IMR-90 (cell line): ENCODE results near the gene BTBD1. TPM values are rescaled to one million over a fixed set of nuclear protein-coding genes. Genes with fewer than 3 reads are reported as not detected.

Experiments used
- ATAC-seq: fragments of 200-7000 bp; cut with Tn5 transposase; 2 replicates; pipeline ENCODE4 v1.9.1; 2020; ENCODE audit warnings: low read depth, mild to moderate bottlenecking, moderate library complexity
- BruUV-seq: library from RNA; stranded (reverse); fragments of 400-500 nt; replicated peaks from 2 replicates; lab custom pipeline; 2021; lab: Mats Ljungman, UMichigan
- CTCF ChIA-PET: fragments of 300-600 bp; formaldehyde crosslinking; extraction: SDS; loops from one replicate; lab custom pipeline; 2021; ENCODE audit warnings: antibody characterized with exemption; lab: Yijun Ruan, JAX
- POLR2A ChIA-PET: fragments of 300-600 bp; sonication (Branson Sonifier 250); formaldehyde crosslinking; loops from one replicate; lab custom pipeline; 2022; ENCODE audit warnings: antibody characterized with exemption; ENCODE audit not compliant: unreplicated experiment; lab: Charles Lee
- DNase-seq: peaks from one replicate; pipeline ENCODE4 v3.0.0; 2013
- H2AFZ ChIP-seq: replicated peaks from 2 replicates; pipeline ENCODE3; 2013; ENCODE audit warnings: low read length, mild to moderate bottlenecking; ENCODE audit not compliant: poor library complexity
- H2AK5ac ChIP-seq: 2 replicates; pipeline ENCODE4 v1.6.1; 2013; ENCODE audit warnings: low read depth, low read length, inconsistent platforms
- H2AK9ac ChIP-seq: replicated peaks from 2 replicates; pipeline ENCODE3; 2013; ENCODE audit warnings: mild to moderate bottlenecking, low read depth, low read length, moderate library complexity; ENCODE audit not compliant: poor library complexity
- H2BK120ac ChIP-seq: 2 replicates; pipeline ENCODE4 v1.6.1; 2013; ENCODE audit warnings: low read depth, low read length, inconsistent platforms
- H2BK15ac ChIP-seq: 3 replicates; pipeline ENCODE4 v1.6.1; 2013; ENCODE audit warnings: low read depth, low read length, inconsistent platforms
- H2BK20ac ChIP-seq: 2 replicates; pipeline ENCODE4 v1.6.1; 2013; ENCODE audit warnings: low read depth, mild to moderate bottlenecking, inconsistent platforms, low read length, moderate library complexity
- H2BK5ac ChIP-seq: 2 replicates; pipeline ENCODE4 v1.6.1; 2013; ENCODE audit warnings: mild to moderate bottlenecking, low read depth, low read length, inconsistent platforms; ENCODE audit not compliant: poor library complexity, severe bottlenecking
- H3K14ac ChIP-seq: replicated peaks from 2 replicates; pipeline ENCODE4 v1.6.1; 2013; ENCODE audit warnings: low read depth, low read length, inconsistent platforms
- H3K18ac ChIP-seq: 2 replicates; pipeline ENCODE4 v1.6.1; 2013; ENCODE audit warnings: low read depth, low read length, control low read depth
- H3K23ac ChIP-seq: 2 replicates; pipeline ENCODE4 v1.6.1; 2013; ENCODE audit warnings: low read depth, low read length, inconsistent platforms
- H3K27ac ChIP-seq: 2 replicates; pipeline ENCODE4 v1.5.1; 2013; ENCODE audit warnings: mild to moderate bottlenecking, control low read depth, low read length; ENCODE audit not compliant: insufficient read depth
- H3K27me3 ChIP-seq: 2 replicates; pipeline ENCODE4 v1.6.1; 2013; ENCODE audit warnings: low read length; ENCODE audit not compliant: control insufficient read depth, insufficient read depth
- H3K36me3 ChIP-seq: 2 replicates; pipeline ENCODE4 v1.6.1; 2013; ENCODE audit warnings: low read length, mixed read lengths; ENCODE audit not compliant: control insufficient read depth, insufficient read depth
- H3K4ac ChIP-seq: 2 replicates; pipeline ENCODE4 v1.6.1; 2013; ENCODE audit warnings: low read depth, low read length, inconsistent platforms
- H3K4me1 ChIP-seq: 2 replicates; pipeline ENCODE4 v1.6.1; 2013; ENCODE audit warnings: low read length, mixed read lengths; ENCODE audit not compliant: control insufficient read depth, insufficient read depth
- H3K4me2 ChIP-seq: 2 replicates; pipeline ENCODE4 v1.6.1; 2013; ENCODE audit warnings: low read depth, mild to moderate bottlenecking, control low read depth, low read length, moderate library complexity
- H3K4me3 ChIP-seq: 2 replicates; pipeline ENCODE4 v1.5.1; 2013; ENCODE audit warnings: low read depth, mild to moderate bottlenecking, control low read depth, low read length, moderate library complexity; ENCODE audit not compliant: insufficient read depth
- H3K56ac ChIP-seq: 2 replicates; pipeline ENCODE4 v1.6.1; 2013; ENCODE audit warnings: low read length, inconsistent platforms; ENCODE audit not compliant: insufficient read depth; ENCODE audit errors: extremely low read depth
- H3K79me1 ChIP-seq, 2 experiments: 2 replicates each; pipeline ENCODE4 v1.6.1; 2013; ENCODE audit warnings: low read length in 2 of 2, inconsistent platforms in 1 of 2, low read depth in 1 of 2
- H3K9ac ChIP-seq: 2 replicates; pipeline ENCODE4 v1.6.1; 2013; ENCODE audit warnings: low read depth, low read length, control low read depth
- H3K9me1 ChIP-seq: 2 replicates; pipeline ENCODE4 v1.6.1; 2013; ENCODE audit warnings: low read length, inconsistent platforms; ENCODE audit not compliant: insufficient read depth
- H3K9me3 ChIP-seq: 2 replicates; pipeline ENCODE4 v1.6.1; 2013; ENCODE audit warnings: low read length; ENCODE audit not compliant: control insufficient read depth, insufficient read depth
- H4K20me1 ChIP-seq: 2 replicates; pipeline ENCODE4 v1.6.1; 2013; ENCODE audit warnings: low read length, inconsistent platforms; ENCODE audit not compliant: insufficient read depth
- H4K5ac ChIP-seq: 2 replicates; pipeline ENCODE4 v1.6.1; 2013; ENCODE audit warnings: mild to moderate bottlenecking, low read depth, low read length, control low read depth
- H4K8ac ChIP-seq, 2 experiments: 2 replicates each; pipeline ENCODE4 v1.6.1; 2013; ENCODE audit warnings: low read depth in 2 of 2, low read length in 2 of 2, control low read depth in 1 of 2, inconsistent platforms in 1 of 2
- H4K91ac ChIP-seq: 2 replicates; pipeline ENCODE4 v1.6.1; 2013; ENCODE audit warnings: low read depth, low read length, inconsistent platforms; ENCODE audit not compliant: insufficient read depth
- BHLHE40 ChIP-seq: fragments of 150-350 bp; IDR thresholded peaks from 2 replicates; pipeline ENCODE4 v1.6.1; 2016; ENCODE audit warnings: mild to moderate bottlenecking, low read depth, low read length
- CEBPB ChIP-seq: IDR thresholded peaks from 2 replicates; pipeline ENCODE4 v1.6.1; 2012; ENCODE audit warnings: low read depth, low read length, improper control_type of control experiment
- CHD1 ChIP-seq: IDR thresholded peaks from 2 replicates; pipeline ENCODE4 v1.6.1; 2012; ENCODE audit warnings: low read depth, low read length, improper control_type of control experiment
- FOS ChIP-seq: fragments of 150-350 bp; IDR thresholded peaks from 2 replicates; pipeline ENCODE4 v1.6.1; 2016; ENCODE audit warnings: low read depth, low read length
- MXI1 ChIP-seq: IDR thresholded peaks from 2 replicates; pipeline ENCODE4 v1.6.1; 2012; ENCODE audit warnings: low read depth, mild to moderate bottlenecking, low read length, moderate library complexity, borderline replicate concordance
- POLR2A ChIP-seq: IDR thresholded peaks from 2 replicates; pipeline ENCODE4 v1.6.1; 2012; ENCODE audit warnings: mild to moderate bottlenecking, low read depth, low read length
- RAD21 ChIP-seq: IDR thresholded peaks from 2 replicates; pipeline ENCODE4 v1.6.1; 2012; ENCODE audit warnings: low read length, improper control_type of control experiment
- RFX5 ChIP-seq: IDR thresholded peaks from 2 replicates; pipeline ENCODE4 v1.8.0; 2012; ENCODE audit warnings: low read depth, mild to moderate bottlenecking, low read length, moderate library complexity
- WGBS, 2 experiments: methylation state at CpG; one replicate each; pipeline versions ENCODE4 v1.1.5 to v1.1.7; 2013; ENCODE audit warnings: missing lambda C conversion rate in 2 of 2; ENCODE audit not compliant: insufficient read length in 1 of 2; ENCODE audit errors: extremely low coverage in 2 of 2; 5-methylcytosine and 5-hydroxymethylcytosine counted together
- dilution Hi-C: fragments of 300-500 bp; cut with HindIII; formaldehyde crosslinking; loops from one replicate; pipeline ENCODE4 v1.14.3; 2018; ENCODE audit warnings: low sequenced_read_pairs; ENCODE audit not compliant: unreplicated experiment
- in situ Hi-C: fragments of 300-500 bp; cut with MboI; formaldehyde crosslinking; loops from 3 replicates; pipeline ENCODE4 v1.14.3; 2019; ENCODE audit warnings: low sequenced_read_pairs, inconsistent platforms, mixed read lengths
- intact Hi-C: fragments of 100-400 bp; cut with micrococcal nuclease; formaldehyde crosslinking; loops from 2 replicates; pipeline ENCODE4 v1.10.0; 2022
- polyA plus RNA-seq, 3 experiments: library from polyadenylated mRNA; depleted of rRNA; stranded (reverse); fragments of >200 nt; gene quantifications; 2 replicates each; pipeline ENCODE4 v1.2.3, GENCODE V29; 2012; ENCODE audit warnings: low replicate concordance in 1 of 3
- total RNA-seq: library from RNA; depleted of rRNA; stranded (reverse); fragments of >200 nt; gene quantifications from 2 replicates; pipeline ENCODE4 v1.2.3, GENCODE V29; 2012
- TF ChIP-seq, protein P1 (sequence below): fragments of 150-350 bp; IDR thresholded peaks from 2 replicates; pipeline ENCODE4 v1.6.1; 2017; ENCODE audit warnings: mild to moderate bottlenecking, antibody characterized with exemption, low read length, low read depth
- TF ChIP-seq, protein P2 (sequence below): fragments of 150-350 bp; IDR thresholded peaks from 2 replicates; pipeline ENCODE4 v1.6.1; 2016; ENCODE audit warnings: low read depth, mild to moderate bottlenecking, low read length, moderate library complexity, borderline replicate concordance
- TF ChIP-seq, protein P3 (sequence below): conservative IDR thresholded peaks from 2 replicates; pipeline ENCODE4 v1.5.1; 2012; ENCODE audit warnings: mild to moderate bottlenecking, low read depth, low read length, improper control_type of control experiment

BTBD1 gene
- total and polyA plus RNA-seq, 2 of the 4 experiments (the other 2 are of a cell fraction), result 39.3 to 78.7 TPM

DNA sequence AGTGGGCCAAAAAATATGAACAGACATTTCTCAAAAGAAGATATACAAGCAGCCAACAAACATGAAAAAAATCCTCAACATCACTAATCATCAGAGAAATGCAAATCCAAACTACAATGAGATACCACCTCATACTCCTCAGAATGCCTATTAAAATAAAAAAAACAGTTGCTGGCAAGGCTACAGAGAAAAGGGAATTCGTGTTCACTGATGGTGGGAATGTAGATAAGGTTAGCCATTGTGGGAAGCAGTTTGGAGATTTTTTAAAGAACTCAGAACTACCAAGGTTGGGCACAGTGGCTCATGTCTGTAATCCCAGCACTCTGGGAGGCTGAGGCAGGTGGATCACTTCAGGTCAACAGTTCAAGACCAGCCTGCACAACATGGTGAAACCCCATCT, 27.8 kb downstream of the BTBD1 start:
- intact Hi-C loops, result no loop called here
- DNase-seq (no peak), ATAC-seq (no peak)
- no peak overlapping the region for H4K5ac ChIP-seq
- no peak overlapping the region for H2BK20ac ChIP-seq
- TF ChIP-seq, protein P1, sequence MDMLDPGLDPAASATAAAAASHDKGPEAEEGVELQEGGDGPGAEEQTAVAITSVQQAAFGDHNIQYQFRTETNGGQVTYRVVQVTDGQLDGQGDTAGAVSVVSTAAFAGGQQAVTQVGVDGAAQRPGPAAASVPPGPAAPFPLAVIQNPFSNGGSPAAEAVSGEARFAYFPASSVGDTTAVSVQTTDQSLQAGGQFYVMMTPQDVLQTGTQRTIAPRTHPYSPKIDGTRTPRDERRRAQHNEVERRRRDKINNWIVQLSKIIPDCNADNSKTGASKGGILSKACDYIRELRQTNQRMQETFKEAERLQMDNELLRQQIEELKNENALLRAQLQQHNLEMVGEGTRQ, result no peak
- TF ChIP-seq CHD1, result no peak
- no peak for TF ChIP-seq BHLHE40
- no peak for TF ChIP-seq RAD21
- no peak for TF ChIP-seq FOS
- TF ChIP-seq POLR2A, result no peak
- TF ChIP-seq, protein P2, sequence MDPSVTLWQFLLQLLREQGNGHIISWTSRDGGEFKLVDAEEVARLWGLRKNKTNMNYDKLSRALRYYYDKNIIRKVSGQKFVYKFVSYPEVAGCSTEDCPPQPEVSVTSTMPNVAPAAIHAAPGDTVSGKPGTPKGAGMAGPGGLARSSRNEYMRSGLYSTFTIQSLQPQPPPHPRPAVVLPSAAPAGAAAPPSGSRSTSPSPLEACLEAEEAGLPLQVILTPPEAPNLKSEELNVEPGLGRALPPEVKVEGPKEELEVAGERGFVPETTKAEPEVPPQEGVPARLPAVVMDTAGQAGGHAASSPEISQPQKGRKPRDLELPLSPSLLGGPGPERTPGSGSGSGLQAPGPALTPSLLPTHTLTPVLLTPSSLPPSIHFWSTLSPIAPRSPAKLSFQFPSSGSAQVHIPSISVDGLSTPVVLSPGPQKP, result no peak
- TF ChIP-seq, protein P3, sequence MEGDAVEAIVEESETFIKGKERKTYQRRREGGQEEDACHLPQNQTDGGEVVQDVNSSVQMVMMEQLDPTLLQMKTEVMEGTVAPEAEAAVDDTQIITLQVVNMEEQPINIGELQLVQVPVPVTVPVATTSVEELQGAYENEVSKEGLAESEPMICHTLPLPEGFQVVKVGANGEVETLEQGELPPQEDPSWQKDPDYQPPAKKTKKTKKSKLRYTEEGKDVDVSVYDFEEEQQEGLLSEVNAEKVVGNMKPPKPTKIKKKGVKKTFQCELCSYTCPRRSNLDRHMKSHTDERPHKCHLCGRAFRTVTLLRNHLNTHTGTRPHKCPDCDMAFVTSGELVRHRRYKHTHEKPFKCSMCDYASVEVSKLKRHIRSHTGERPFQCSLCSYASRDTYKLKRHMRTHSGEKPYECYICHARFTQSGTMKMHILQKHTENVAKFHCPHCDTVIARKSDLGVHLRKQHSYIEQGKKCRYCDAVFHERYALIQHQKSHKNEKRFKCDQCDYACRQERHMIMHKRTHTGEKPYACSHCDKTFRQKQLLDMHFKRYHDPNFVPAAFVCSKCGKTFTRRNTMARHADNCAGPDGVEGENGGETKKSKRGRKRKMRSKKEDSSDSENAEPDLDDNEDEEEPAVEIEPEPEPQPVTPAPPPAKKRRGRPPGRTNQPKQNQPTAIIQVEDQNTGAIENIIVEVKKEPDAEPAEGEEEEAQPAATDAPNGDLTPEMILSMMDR, result no peak
- no peak for TF ChIP-seq RFX5
- no peak for TF ChIP-seq CEBPB
- TF ChIP-seq MXI1, result no peak
- no peak overlapping the region for H3K18ac ChIP-seq
- no peak overlapping the region for H4K91ac ChIP-seq
- no peak overlapping the region for H3K4ac ChIP-seq
- H3K79me1 ChIP-seq, result peaks cover 20 to 45% of the 10 kb centered on the region in 2 experiments
- no peak overlapping the region for H4K8ac ChIP-seq
- H3K4me1 ChIP-seq, result no peaks in the 10 kb centered on the region
- no peak overlapping the region for H2BK120ac ChIP-seq
- no peak overlapping the region for H2AK9ac ChIP-seq
- no peak overlapping the region for H2BK5ac ChIP-seq
- H3K36me3 ChIP-seq, result peaks cover 31% of the 10 kb centered on the region
- no peak overlapping the region for H3K4me3 ChIP-seq
- H3K9ac ChIP-seq, result no peak overlapping the region
- H2BK15ac ChIP-seq, result no peak overlapping the region
- CTCF ChIA-PET, result no interaction called here
- no peak overlapping the region for H3K27ac ChIP-seq
- H3K14ac ChIP-seq, result no peak overlapping the region
- H2AK5ac ChIP-seq, result no peak overlapping the region
- in situ Hi-C loops, result no loop called here
- no peak overlapping the region for H3K23ac ChIP-seq
- dilution Hi-C loops, result no loop called here
- H3K4me2 ChIP-seq, result no peak overlapping the region
- H2AFZ ChIP-seq, result no peak overlapping the region
- H3K56ac ChIP-seq, result no peak overlapping the region
- WGBS, 2 experiments, result no CpG with 5 or more reads among the region's 1 CpG
- no TSS peak for BruUV-seq
- peaks cover 31% of the 10 kb centered on the region for H4K20me1 ChIP-seq
- POLR2A ChIA-PET, result no interaction called here
- no peaks in the 10 kb centered on the region for H3K27me3 ChIP-seq
- no peaks in the 10 kb centered on the region for H3K9me1 ChIP-seq
- H3K9me3 ChIP-seq, result no peaks in the 10 kb centered on the region
